NCI-H1417 (cell line): Measurements from ENCODE around the gene SEPTIN8.
A peak's percentile ranks its signal among the peaks of the same experiment; 100 is the strongest.

Experiments used
- DNase-seq, 3 experiments: peaks; one replicate each; lab custom pipeline; 2025; lab: John Stamatoyannopoulos, UW

SEPTIN8 gene

GRCh38 chr5:132764671-132765238 is 12.3 kb downstream of the SEPTIN8 start:
- DNase-seq, result no peak

GRCh38 chr5:132764051-132764450 is 13.0 kb downstream of the SEPTIN8 start:
- no peak for DNase-seq

GRCh38 chr5:132763181-132764036 is 13.6 kb downstream of the SEPTIN8 start:
- DNase-seq, result no peak

- no peak for DNase-seq
These were observed 14.6 kb downstream of the SEPTIN8 start for GRCh38 chr5:132762246-132763000.

GRCh38 chr5:132761321-132762240 is 15.5 kb downstream of the SEPTIN8 start:
- DNase-seq, result no peak

- no peak for DNase-seq
These were observed 16.3 kb downstream of the SEPTIN8 start for GRCh38 chr5:132760601-132761317.

- no peak for DNase-seq
These were observed 17.0 kb downstream of the SEPTIN8 start for GRCh38 chr5:132760049-132760420.

- no peak for DNase-seq
These were observed 17.7 kb downstream of the SEPTIN8 start for GRCh38 chr5:132759114-132760048.

GRCh38 chr5:132758451-132758850 is 18.6 kb downstream of the SEPTIN8 start:
- no peak for DNase-seq

- no peak for DNase-seq
These were observed 20.5 kb downstream of the SEPTIN8 start for GRCh38 chr5:132756542-132756941.

- DNase-seq, result peak in 1 of 3 experiments; percentile 0
These were observed 22.1 kb downstream of the SEPTIN8 start for GRCh38 chr5:132754947-132755346.

- DNase-seq, result no peak
These were observed 22.9 kb downstream of the SEPTIN8 start for GRCh38 chr5:132754111-132754510.

GRCh38 chr5:132753135-132753987 is 23.7 kb downstream of the SEPTIN8 start:
- DNase-seq, result peak in 2 of 3 experiments; percentile 6 to 16

GRCh38 chr5:132752581-132753125 is 24.4 kb downstream of the SEPTIN8 start:
- DNase-seq, result no peak

- no peak for DNase-seq
These were observed 25.0 kb downstream of the SEPTIN8 start for GRCh38 chr5:132751971-132752580.

- no peak for DNase-seq
These were observed 25.6 kb downstream of the SEPTIN8 start for GRCh38 chr5:132751444-132751843.

- DNase-seq, result no peak
These were observed 26.4 kb downstream of the SEPTIN8 start for GRCh38 chr5:132750471-132751230.
